ENCODE data around the gene DOCK8.

Gene DOCK8

DNA sequence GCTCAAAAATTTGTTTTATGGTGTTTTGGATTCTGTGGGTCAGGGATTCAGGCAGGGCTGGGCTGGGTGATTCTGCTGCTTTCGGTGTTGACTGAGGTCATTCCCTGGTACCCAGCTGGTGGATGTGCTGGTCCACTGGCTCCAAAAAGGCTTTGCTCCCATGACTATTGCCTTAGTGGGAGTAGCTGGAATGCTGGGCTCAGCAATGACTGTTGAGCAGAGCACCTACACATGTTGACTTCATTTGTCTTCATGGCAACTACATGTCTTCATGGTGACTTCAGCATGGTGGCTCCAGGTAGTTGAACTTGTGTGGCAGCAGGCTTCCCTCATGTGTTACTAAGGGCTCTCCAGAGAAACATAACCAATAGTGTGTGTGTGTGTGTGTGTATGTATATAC lies 297.2 kb downstream of the DOCK8 start:
- no peak for DNase-seq

DNA sequence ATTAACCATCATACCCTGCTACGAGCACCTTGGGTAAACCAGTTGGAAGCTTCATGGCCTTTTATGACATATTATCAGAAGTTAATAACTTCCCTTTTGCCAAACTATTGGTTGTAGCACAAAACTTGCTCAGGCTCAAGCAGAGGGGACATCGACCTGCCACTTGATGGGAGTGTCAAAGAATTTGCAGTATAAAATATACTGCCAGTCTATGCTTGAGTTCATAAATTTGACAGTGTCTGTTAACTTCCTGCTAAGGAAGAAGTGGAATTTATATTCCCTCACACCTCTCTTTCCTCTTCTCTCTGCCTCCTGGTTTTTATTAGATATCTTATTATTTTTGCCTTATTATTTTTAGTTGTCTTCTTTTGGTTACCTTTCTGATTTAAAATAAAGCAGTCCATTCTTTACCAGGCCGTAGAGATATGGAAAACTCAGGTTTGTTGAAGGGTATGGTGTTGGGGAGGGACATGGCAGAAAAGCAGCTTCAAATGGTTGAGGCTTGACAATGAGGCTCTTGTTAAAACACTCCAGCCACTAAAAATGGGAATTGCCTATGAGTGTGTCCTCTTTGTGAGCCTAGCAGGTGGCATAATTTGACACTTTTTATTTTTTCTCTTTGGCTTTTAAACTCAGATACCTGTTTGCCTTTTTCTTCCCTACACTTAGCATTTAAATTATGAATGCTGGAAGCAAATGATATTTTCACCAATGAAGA lies 298.0 kb downstream of the DOCK8 start:
- no peak for DNase-seq
